H9 (cell line): ENCODE measurements around the gene SPATA20. TPM values are rescaled to one million over a fixed set of nuclear protein-coding genes. Genes with fewer than 3 reads are reported as not detected.

Source experiments
- DNase-seq: peaks from one replicate; pipeline ENCODE4 v3.0.0-alpha.2; 2017
- H2AFZ ChIP-seq: one replicate; pipeline ENCODE4 v1.6.1; 2013; ENCODE audit warnings: mild to moderate bottlenecking, low read length, control low read depth, moderate library complexity
- H2AK5ac ChIP-seq: 2 replicates; pipeline ENCODE4 v1.6.1; 2013; ENCODE audit warnings: low read length, control low read depth, mixed read lengths; ENCODE audit not compliant: insufficient read length
- H2BK120ac ChIP-seq: one replicate; pipeline ENCODE4 v1.6.1; 2013; ENCODE audit warnings: low read depth, mild to moderate bottlenecking, low read length, control low read depth, inconsistent platforms; ENCODE audit not compliant: poor library complexity, severe bottlenecking
- H2BK12ac ChIP-seq: 2 replicates; pipeline ENCODE4 v1.6.1; 2013; ENCODE audit warnings: low read length, control low read depth, mixed read lengths, low read depth; ENCODE audit not compliant: insufficient read length
- H2BK15ac ChIP-seq: 2 replicates; pipeline ENCODE4 v1.6.1; 2013; ENCODE audit warnings: low read depth, low read length, control low read depth
- H2BK20ac ChIP-seq: one replicate; pipeline ENCODE4 v1.6.1; 2013; ENCODE audit warnings: low read depth, mild to moderate bottlenecking, low read length, control low read depth, inconsistent platforms; ENCODE audit not compliant: poor library complexity, severe bottlenecking
- H2BK5ac ChIP-seq: 2 replicates; pipeline ENCODE4 v1.6.1; 2013; ENCODE audit warnings: low read length, control low read depth, mixed read lengths; ENCODE audit not compliant: insufficient read length
- H3K14ac ChIP-seq: 2 replicates; pipeline ENCODE4 v1.6.1; 2013; ENCODE audit warnings: low read length, control low read depth; ENCODE audit not compliant: insufficient read depth
- H3K18ac ChIP-seq: 2 replicates; pipeline ENCODE4 v1.6.1; 2013; ENCODE audit warnings: low read depth, mild to moderate bottlenecking, mixed read lengths, low read length, control low read depth; ENCODE audit not compliant: insufficient read length
- H3K23ac ChIP-seq: 2 replicates; pipeline ENCODE4 v1.6.1; 2013; ENCODE audit warnings: low read length, control low read depth, mixed read lengths, low read depth; ENCODE audit not compliant: insufficient read length
- H3K23me2 ChIP-seq: 2 replicates; pipeline ENCODE4 v1.6.1; 2013; ENCODE audit warnings: low read depth, mild to moderate bottlenecking, mixed read lengths, low read length, control low read depth; ENCODE audit not compliant: insufficient read length, poor library complexity, severe bottlenecking
- H3K27ac ChIP-seq: 2 replicates; pipeline ENCODE4 v1.5.1; 2013; ENCODE audit warnings: low read length, control low read depth, mixed read lengths, low read depth; ENCODE audit not compliant: insufficient read length
- H3K27me3 ChIP-seq: 2 replicates; pipeline ENCODE4 v1.6.1; 2013; ENCODE audit warnings: low read length, control low read depth, inconsistent platforms; ENCODE audit not compliant: insufficient read depth
- H3K4ac ChIP-seq: 2 replicates; pipeline ENCODE4 v1.6.1; 2013; ENCODE audit warnings: low read depth, mild to moderate bottlenecking, control low read depth, inconsistent platforms, low read length, moderate library complexity
- H3K4me1 ChIP-seq: 2 replicates; pipeline ENCODE4 v1.6.1; 2013; ENCODE audit warnings: low read length, control low read depth, inconsistent platforms; ENCODE audit not compliant: insufficient read depth
- H3K4me2 ChIP-seq: 2 replicates; pipeline ENCODE4 v1.6.1; 2013; ENCODE audit warnings: low read length, control low read depth, mixed read lengths; ENCODE audit not compliant: insufficient read length, insufficient read depth
- H3K56ac ChIP-seq: 2 replicates; pipeline ENCODE4 v1.6.1; 2013; ENCODE audit warnings: low read depth, mild to moderate bottlenecking, mixed read lengths, low read length, control low read depth; ENCODE audit not compliant: insufficient read length
- H3K79me1 ChIP-seq: 2 replicates; pipeline ENCODE4 v1.6.1; 2013; ENCODE audit warnings: low read depth, mild to moderate bottlenecking, moderate library complexity, low read length, control low read depth, inconsistent platforms; ENCODE audit not compliant: insufficient read depth, poor library complexity, severe bottlenecking
- H3K79me2 ChIP-seq: 2 replicates; pipeline ENCODE4 v1.6.1; 2013; ENCODE audit warnings: low read length, control low read depth, inconsistent platforms; ENCODE audit not compliant: insufficient read depth
- H3K9ac ChIP-seq: 2 replicates; pipeline ENCODE4 v1.6.1; 2013; ENCODE audit warnings: low read length, control low read depth, mixed read lengths; ENCODE audit not compliant: insufficient read length; ENCODE audit errors: extremely low read depth
- H3K9me3 ChIP-seq: one replicate; pipeline ENCODE4 v1.6.1; 2013; ENCODE audit warnings: low read depth, low read length, inconsistent platforms; ENCODE audit not compliant: control insufficient read depth
- H3T11ph ChIP-seq: one replicate; pipeline ENCODE4 v1.6.1; 2013; ENCODE audit warnings: mild to moderate bottlenecking, low read length, control low read depth, inconsistent platforms
- H4K20me1 ChIP-seq: one replicate; pipeline ENCODE4 v1.6.1; 2013; ENCODE audit not compliant: control insufficient read depth, insufficient read length, insufficient read depth
- H4K5ac ChIP-seq: 2 replicates; pipeline ENCODE4 v1.6.1; 2013; ENCODE audit warnings: low read depth, mild to moderate bottlenecking, mixed read lengths, low read length, control low read depth; ENCODE audit not compliant: insufficient read length
- H4K8ac ChIP-seq: replicated peaks from 2 replicates; pipeline ENCODE4 v1.6.1; 2013; ENCODE audit warnings: low read length, control low read depth, mixed read lengths, low read depth; ENCODE audit not compliant: insufficient read length
- H4K91ac ChIP-seq: 2 replicates; pipeline ENCODE4 v1.6.1; 2013; ENCODE audit warnings: low read depth, mild to moderate bottlenecking, moderate library complexity, mixed read lengths, low read length, control low read depth; ENCODE audit not compliant: insufficient read length
- H3K27ac Mint-ChIP-seq, 3 experiments: 2 replicates in 2 of 3; 3 replicates in 1 of 3; pipeline ENCODE4 v1.8.0; 2020 to 2021; ENCODE audit warnings: mixed read lengths in 3 of 3, mild to moderate bottlenecking in 1 of 3, moderate library complexity in 1 of 3
- H3K27me3 Mint-ChIP-seq: 2 replicates; pipeline ENCODE4 v1.8.0; 2021; ENCODE audit warnings: low read depth, mild to moderate bottlenecking, moderate library complexity, mixed read lengths
- H3K36me3 Mint-ChIP-seq, 3 experiments: 2 replicates in 2 of 3; 3 replicates in 1 of 3; pipeline ENCODE4 v1.8.0; 2020 to 2021; ENCODE audit warnings: low read depth in 3 of 3, mixed read lengths in 3 of 3; ENCODE audit not compliant: insufficient read depth in 1 of 3
- H3K4me1 Mint-ChIP-seq, 2 experiments: 2 replicates each; pipeline ENCODE4 v1.8.0; 2020; ENCODE audit warnings: mixed read lengths in 2 of 2
- H3K4me3 Mint-ChIP-seq, 2 experiments: 2 replicates in 1 of 2; 3 replicates in 1 of 2; pipeline ENCODE4 v1.8.0; 2020 to 2021; ENCODE audit warnings: mild to moderate bottlenecking in 2 of 2, mixed read lengths in 2 of 2, moderate library complexity in 1 of 2
- H3K9me3 Mint-ChIP-seq, 2 experiments: 2 replicates in 1 of 2; 3 replicates in 1 of 2; pipeline ENCODE4 v1.8.0; 2020; ENCODE audit warnings: mild to moderate bottlenecking in 2 of 2, mixed read lengths in 2 of 2, moderate library complexity in 1 of 2
- WGBS: extraction: QIAGEN DNeasy Blood & Tissue Kit; methylation state at CpG from one replicate; pipeline ENCODE4 v1.1.7; 2013; ENCODE audit warnings: missing lambda C conversion rate, low lambda C conversion rate, mixed read lengths; ENCODE audit not compliant: insufficient read length; ENCODE audit errors: extremely low coverage; 5-methylcytosine and 5-hydroxymethylcytosine counted together
- total RNA-seq: library from RNA; stranded (reverse); gene quantifications from 2 replicates; pipeline ENCODE4 v1.2.1, GENCODE V29; 2021
- TF ChIP-seq, protein P1 (sequence below): fragments of 200-600 bp; sonication (generic); conservative IDR thresholded peaks from 3 replicates; pipeline ENCODE4 v1.8.0; 2021; ENCODE audit warnings: antibody characterized with exemption, mild to moderate bottlenecking

Gene SPATA20
- total RNA-seq, 1 experiment from 2014 or later = 23.9 TPM

GRCh38 chr17:50550661-50551432 lies 3.9 kb downstream of the SPATA20 start:
- no peak overlapping the region for H3K56ac ChIP-seq
- no peak overlapping the region for H3K9ac ChIP-seq
- H3K9me3 ChIP-seq = no peaks in the 10 kb centered on the region
- H3K27me3 Mint-ChIP-seq = peaks cover 11% of the 10 kb centered on the region
- no peak overlapping the region for H2BK120ac ChIP-seq
- H3K27ac ChIP-seq = no peak overlapping the region
- H3T11ph ChIP-seq = no peak overlapping the region
- no peaks in the 10 kb centered on the region; a peak in 1 of 7 replicates for H3K36me3 Mint-ChIP-seq
- no peak overlapping the region for H4K91ac ChIP-seq
- no peak overlapping the region for H2AK5ac ChIP-seq
- no peaks in the 10 kb centered on the region for H3K27me3 ChIP-seq
- no peak overlapping the region for H2BK5ac ChIP-seq
- H2BK20ac ChIP-seq = no peak overlapping the region
- H3K4me1 Mint-ChIP-seq = peaks cover 8 to 11% of the 10 kb centered on the region in 2 experiments; a peak in 2 of 4 replicates
- no peak overlapping the region for H4K5ac ChIP-seq
- peak; percentile 98 for DNase-seq
- H3K4me1 ChIP-seq = no peaks in the 10 kb centered on the region; the same call in 1 of the 2 replicates
- WGBS = no CpG with 5 or more reads among the region's 32 CpGs
- H3K4me3 Mint-ChIP-seq = peak overlapping the region in 1 of 2 experiments; percentile 29; a peak in 1 of 5 replicates
- H3K4me2 ChIP-seq = no peak overlapping the region
- no peaks in the 10 kb centered on the region for H3K79me2 ChIP-seq
- TF ChIP-seq, protein P1, sequence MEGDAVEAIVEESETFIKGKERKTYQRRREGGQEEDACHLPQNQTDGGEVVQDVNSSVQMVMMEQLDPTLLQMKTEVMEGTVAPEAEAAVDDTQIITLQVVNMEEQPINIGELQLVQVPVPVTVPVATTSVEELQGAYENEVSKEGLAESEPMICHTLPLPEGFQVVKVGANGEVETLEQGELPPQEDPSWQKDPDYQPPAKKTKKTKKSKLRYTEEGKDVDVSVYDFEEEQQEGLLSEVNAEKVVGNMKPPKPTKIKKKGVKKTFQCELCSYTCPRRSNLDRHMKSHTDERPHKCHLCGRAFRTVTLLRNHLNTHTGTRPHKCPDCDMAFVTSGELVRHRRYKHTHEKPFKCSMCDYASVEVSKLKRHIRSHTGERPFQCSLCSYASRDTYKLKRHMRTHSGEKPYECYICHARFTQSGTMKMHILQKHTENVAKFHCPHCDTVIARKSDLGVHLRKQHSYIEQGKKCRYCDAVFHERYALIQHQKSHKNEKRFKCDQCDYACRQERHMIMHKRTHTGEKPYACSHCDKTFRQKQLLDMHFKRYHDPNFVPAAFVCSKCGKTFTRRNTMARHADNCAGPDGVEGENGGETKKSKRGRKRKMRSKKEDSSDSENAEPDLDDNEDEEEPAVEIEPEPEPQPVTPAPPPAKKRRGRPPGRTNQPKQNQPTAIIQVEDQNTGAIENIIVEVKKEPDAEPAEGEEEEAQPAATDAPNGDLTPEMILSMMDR = peak; percentile 93
- H3K27ac Mint-ChIP-seq = peak overlapping the region in 1 of 3 experiments; percentile 80; a peak in 1 of 7 replicates
- H2BK15ac ChIP-seq = no peak overlapping the region
- H4K8ac ChIP-seq = no peak overlapping the region
- H2BK12ac ChIP-seq = no peak overlapping the region
- no peaks in the 10 kb centered on the region for H3K23me2 ChIP-seq
- H2AFZ ChIP-seq = no peak overlapping the region
- no peaks in the 10 kb centered on the region for H3K79me1 ChIP-seq
- H4K20me1 ChIP-seq = no peaks in the 10 kb centered on the region
- no peak overlapping the region for H3K4ac ChIP-seq
- H3K9me3 Mint-ChIP-seq = no peaks in the 10 kb centered on the region; a peak in 1 of 5 replicates
- no peak overlapping the region for H3K18ac ChIP-seq
- no peak overlapping the region for H3K23ac ChIP-seq
- no peak overlapping the region for H3K14ac ChIP-seq
